ENCODE results near the gene RAB6A. TPM values are rescaled to one million over a fixed set of nuclear protein-coding genes. Genes with fewer than 3 reads are reported as not detected.

RAB6A gene
- total RNA-seq, 1 donor from 2014 or later, result 222 TPM

DNA sequence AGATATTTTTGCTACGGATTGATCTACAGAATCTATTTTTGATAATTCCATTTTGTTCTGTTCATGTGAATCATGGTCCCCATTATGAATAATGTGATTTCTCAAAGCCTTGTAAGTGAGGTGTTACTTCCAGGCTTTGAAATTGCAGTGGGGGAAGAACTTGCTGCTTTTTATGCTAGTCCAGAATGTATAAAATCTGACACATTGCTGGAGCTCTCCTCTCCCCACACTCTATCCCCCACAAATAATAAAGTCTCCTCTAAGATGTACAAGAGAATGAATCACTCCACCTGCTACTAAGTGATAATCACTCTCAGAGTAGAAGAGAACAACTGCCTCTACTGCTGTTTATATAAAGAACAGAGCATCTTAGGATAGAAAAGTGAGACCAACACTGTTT lies 5.9 kb upstream of the RAB6A start:
- TF ChIP-seq CTCF (IDR thresholded peaks at IDR 0.05; ENCODE audit: partially characterized antibody, unreplicated experiment), result no peak
- DNase-seq, result no peak
- no peak overlapping the region for H3K27ac Mint-ChIP-seq (ENCODE audit: unreplicated experiment)
- no peaks in the 10 kb centered on the region for H3K36me3 Mint-ChIP-seq (ENCODE audit: unreplicated experiment)
- no peak overlapping the region for H3K4me3 Mint-ChIP-seq (ENCODE audit: unreplicated experiment)
- peaks cover 1% of the 10 kb centered on the region for H3K27me3 Mint-ChIP-seq (ENCODE audit: unreplicated experiment)
- peaks cover 2% of the 10 kb centered on the region for H3K9me3 Mint-ChIP-seq (ENCODE audit: unreplicated experiment)
- H3K4me1 Mint-ChIP-seq (ENCODE audit: low read depth, unreplicated experiment), result peaks cover 3% of the 10 kb centered on the region

- no peaks in the 10 kb centered on the region for H3K36me3 Mint-ChIP-seq (ENCODE audit: unreplicated experiment)
- H3K4me3 Mint-ChIP-seq (ENCODE audit: unreplicated experiment), result no peak overlapping the region
- peaks cover 11% of the 10 kb centered on the region for H3K27me3 Mint-ChIP-seq (ENCODE audit: unreplicated experiment)
- no peak overlapping the region for H3K27ac Mint-ChIP-seq (ENCODE audit: unreplicated experiment)
- no peak for DNase-seq
- H3K4me1 Mint-ChIP-seq (ENCODE audit: low read depth, unreplicated experiment), result peaks cover 5% of the 10 kb centered on the region
- peaks cover 7% of the 10 kb centered on the region for H3K9me3 Mint-ChIP-seq (ENCODE audit: unreplicated experiment)
- no peak for TF ChIP-seq CTCF (IDR thresholded peaks at IDR 0.05; ENCODE audit: partially characterized antibody, unreplicated experiment)
These were observed 1.9 kb upstream of the RAB6A start for GRCh38 chr11:73762732-73763131.

DNA sequence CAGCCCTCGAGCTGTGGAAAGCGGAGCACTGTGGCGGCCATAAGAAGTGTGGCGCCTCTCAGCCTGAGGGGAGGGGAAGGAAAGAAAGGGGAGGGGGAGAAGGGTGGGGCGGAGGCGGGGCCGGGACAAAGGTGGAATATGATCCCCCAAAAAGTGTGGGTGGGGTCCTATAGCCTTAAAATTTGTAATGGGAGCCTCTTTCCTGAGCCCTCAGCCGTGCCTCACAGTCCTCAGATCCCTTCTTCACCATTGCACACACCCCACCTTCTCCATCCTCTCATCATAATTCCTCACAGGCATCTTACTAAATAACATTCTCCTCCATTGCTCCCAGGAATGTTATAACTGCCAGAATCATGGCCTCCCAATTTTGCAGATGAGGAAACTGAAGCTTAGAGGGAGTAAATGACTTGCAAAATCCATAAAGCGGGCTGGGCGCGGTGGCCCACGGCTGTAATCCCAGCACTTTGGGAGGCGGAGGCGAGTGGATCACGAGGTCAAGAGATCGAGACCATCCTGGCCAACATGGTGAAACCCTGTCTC lies 600 bp upstream of the RAB6A start:
- DNase-seq, result no peak
- peaks cover 9% of the 10 kb centered on the region for H3K27me3 Mint-ChIP-seq (ENCODE audit: unreplicated experiment)
- peaks cover 7% of the 10 kb centered on the region for H3K9me3 Mint-ChIP-seq (ENCODE audit: unreplicated experiment)
- TF ChIP-seq CTCF (IDR thresholded peaks at IDR 0.05; ENCODE audit: partially characterized antibody, unreplicated experiment), result no peak
- H3K4me1 Mint-ChIP-seq (ENCODE audit: low read depth, unreplicated experiment), result peaks cover 8% of the 10 kb centered on the region
- peak overlapping the region; percentile 90 for H3K27ac Mint-ChIP-seq (ENCODE audit: unreplicated experiment)
- no peaks in the 10 kb centered on the region for H3K36me3 Mint-ChIP-seq (ENCODE audit: unreplicated experiment)
- peak overlapping the region; percentile 74 for H3K4me3 Mint-ChIP-seq (ENCODE audit: unreplicated experiment)

GRCh38 chr11:73760135-73760678 lies 667 bp downstream of the RAB6A start:
- H3K27me3 Mint-ChIP-seq (ENCODE audit: unreplicated experiment), result peaks cover 9% of the 10 kb centered on the region
- DNase-seq, result peak; percentile 59
- TF ChIP-seq CTCF (IDR thresholded peaks at IDR 0.05; ENCODE audit: partially characterized antibody, unreplicated experiment), result no peak
- H3K4me3 Mint-ChIP-seq (ENCODE audit: unreplicated experiment), result peak overlapping the region; percentile 96
- peaks cover 8% of the 10 kb centered on the region for H3K4me1 Mint-ChIP-seq (ENCODE audit: low read depth, unreplicated experiment)
- peaks cover 7% of the 10 kb centered on the region for H3K9me3 Mint-ChIP-seq (ENCODE audit: unreplicated experiment)
- no peaks in the 10 kb centered on the region for H3K36me3 Mint-ChIP-seq (ENCODE audit: unreplicated experiment)
- peak overlapping the region; percentile 97 for H3K27ac Mint-ChIP-seq (ENCODE audit: unreplicated experiment)

DNA sequence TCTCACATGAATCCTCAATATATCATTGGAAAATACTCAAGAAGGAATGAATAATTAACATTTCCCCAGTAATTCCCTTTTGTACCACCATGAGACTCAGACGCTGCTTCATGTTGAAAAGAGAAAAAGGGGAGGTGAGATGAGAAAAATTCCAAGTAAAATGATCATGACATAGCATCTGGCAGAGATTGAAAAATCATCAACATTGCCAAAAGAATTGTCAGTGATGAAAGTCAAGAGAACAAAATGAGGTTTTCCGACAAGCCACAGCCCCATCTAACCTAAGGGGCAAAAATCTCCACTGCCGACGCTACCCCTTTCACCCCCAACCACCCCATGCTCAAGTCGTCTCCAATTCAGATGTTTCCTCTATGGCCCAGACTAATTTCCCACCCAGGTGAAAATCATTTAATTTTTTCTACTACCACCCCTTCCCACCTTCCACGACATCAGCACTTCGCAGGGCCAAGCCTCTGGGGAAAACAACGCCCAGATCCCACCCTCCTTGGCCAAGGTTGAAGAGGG lies 1.2 kb downstream of the RAB6A start:
- Mint-ChIP-seq H3K27ac (ENCODE audit: unreplicated experiment) (peak overlapping the region; percentile 97), H3K4me1 (ENCODE audit: low read depth, unreplicated experiment) (peaks cover 8% of the 10 kb centered on the region), H3K9me3 (ENCODE audit: unreplicated experiment) (peaks cover 7% of the 10 kb centered on the region), H3K4me3 (ENCODE audit: unreplicated experiment) (peak overlapping the region; percentile 96), H3K36me3 (ENCODE audit: unreplicated experiment) (no peaks in the 10 kb centered on the region), H3K27me3 (ENCODE audit: unreplicated experiment) (peaks cover 9% of the 10 kb centered on the region)
- DNase-seq, result no peak
- TF ChIP-seq CTCF (IDR thresholded peaks at IDR 0.05; ENCODE audit: partially characterized antibody, unreplicated experiment), result peak; percentile 39
